Subcutaneous abdominal adipose tissue (tissue), 5 donors: ENCODE data around the gene MECR.
"Not testable (repeated sequence)": the region's sequence is repeated elsewhere in the genome, so short reads cannot be mapped to it uniquely, and the experiment has no call there.

ENCODE experiments used
- H3K27ac ChIP-seq: one replicate; pipeline ENCODE4 v1.7.0; 2013; ENCODE audit warnings: low read depth, mild to moderate bottlenecking, inconsistent platforms, low read length, moderate library complexity
- H3K27me3 ChIP-seq, 5 donors: one replicate each; pipeline ENCODE4 v1.7.0; 2013; ENCODE audit warnings: low read length in 5 of 5, inconsistent platforms in 1 of 5; ENCODE audit not compliant: control insufficient read depth in 5 of 5, insufficient read depth in 4 of 5
- H3K36me3 ChIP-seq, 5 donors: one replicate each; pipeline ENCODE4 v1.7.0; 2013; ENCODE audit warnings: low read length in 5 of 5; ENCODE audit not compliant: control insufficient read depth in 5 of 5, insufficient read depth in 5 of 5
- H3K4me1 ChIP-seq, 5 donors: one replicate each; pipeline ENCODE4 v1.7.0; 2013; ENCODE audit warnings: low read length in 5 of 5, mild to moderate bottlenecking in 3 of 5, moderate library complexity in 1 of 5; ENCODE audit not compliant: control insufficient read depth in 5 of 5, insufficient read depth in 5 of 5
- H3K4me3 ChIP-seq, 5 donors: one replicate each; pipeline ENCODE4 v1.7.0; 2013; ENCODE audit warnings: low read length in 5 of 5, low read depth in 1 of 5
- H3K9ac ChIP-seq, 5 donors: one replicate each; pipeline ENCODE4 v1.7.0; 2013; ENCODE audit warnings: low read length in 5 of 5, mild to moderate bottlenecking in 4 of 5, moderate library complexity in 3 of 5
- H3K9me3 ChIP-seq, 5 donors: one replicate each; pipeline ENCODE4 v1.7.0; 2013; ENCODE audit warnings: low read length in 5 of 5; ENCODE audit not compliant: control insufficient read depth in 5 of 5
- donor health status: healthy.
- donor health status: healthy.
- donor health status: healthy.
- donor health status: healthy.
- donor health status: healthy.

Gene MECR

GRCh38 chr1:29164588-29164987 lies 66.1 kb downstream of the MECR start:
- Histone ChIP-seq H3K4me1 (peaks cover 4 to 42% (median 36%) of the 10 kb centered on the region in 5 donors), H3K36me3 (peaks cover 22 to 45% (median 27%) of the 10 kb centered on the region in 5 donors), H3K9me3 (no peaks in the 10 kb centered on the region), H3K4me3 (no peak overlapping the region), H3K9ac (no peak overlapping the region), H3K27me3 (no peaks in the 10 kb centered on the region), H3K27ac (no peak overlapping the region)

GRCh38 chr1:29162476-29163138 lies 68.1 kb downstream of the MECR start:
- Histone ChIP-seq H3K4me3 (no peak overlapping the region), H3K4me1 (peaks cover 4 to 40% (median 33%) of the 10 kb centered on the region in 5 donors), H3K9me3 (no peaks in the 10 kb centered on the region), H3K9ac (no peak overlapping the region), H3K36me3 (peaks cover 29 to 60% (median 45%) of the 10 kb centered on the region in 5 donors), H3K27ac (no peak overlapping the region), H3K27me3 (no peaks in the 10 kb centered on the region)

- H3K36me3 ChIP-seq, result peaks cover 35 to 66% (median 48%) of the 10 kb centered on the region in 5 donors
- H3K27me3 ChIP-seq, result no peaks in the 10 kb centered on the region
- H3K9me3 ChIP-seq, result no peaks in the 10 kb centered on the region
- peak overlapping the region; percentile 2 for H3K27ac ChIP-seq
- H3K4me3 ChIP-seq, result no peak overlapping the region
- peaks cover 6 to 45% (median 31%) of the 10 kb centered on the region in 5 donors for H3K4me1 ChIP-seq
- H3K9ac ChIP-seq, result no peak overlapping the region
These were observed 68.7 kb downstream of the MECR start for GRCh38 chr1:29162025-29162424.

- Histone ChIP-seq H3K4me3 (no peak overlapping the region), H3K27me3 (no peaks in the 10 kb centered on the region), H3K9ac (no peak overlapping the region), H3K27ac (no peak overlapping the region), H3K36me3 (peaks cover 33 to 64% (median 56%) of the 10 kb centered on the region in 5 donors), H3K9me3 (no peaks in the 10 kb centered on the region), H3K4me1 (peaks cover 2 to 42% (median 21%) of the 10 kb centered on the region in 5 donors)
These were observed 71.0 kb downstream of the MECR start for GRCh38 chr1:29159773-29160172.

GRCh38 chr1:29157269-29157601 lies 73.5 kb downstream of the MECR start:
- H3K9me3 ChIP-seq, result no peaks in the 10 kb centered on the region
- H3K4me1 ChIP-seq, result peaks cover 2 to 36% (median 15%) of the 10 kb centered on the region in 5 donors
- peak overlapping the region; percentile 55 for H3K27ac ChIP-seq
- H3K27me3 ChIP-seq, result no peaks in the 10 kb centered on the region
- no peak overlapping the region for H3K4me3 ChIP-seq
- peaks cover 34 to 78% (median 71%) of the 10 kb centered on the region in 5 donors for H3K36me3 ChIP-seq
- no peak overlapping the region for H3K9ac ChIP-seq

GRCh38 chr1:29156543-29157268 lies 74.0 kb downstream of the MECR start:
- H3K36me3 ChIP-seq, result peaks cover 38 to 83% (median 76%) of the 10 kb centered on the region in 5 donors
- no peaks in the 10 kb centered on the region for H3K27me3 ChIP-seq
- no peak overlapping the region for H3K9ac ChIP-seq
- no peaks in the 10 kb centered on the region for H3K9me3 ChIP-seq
- peak overlapping the region; percentile 55 for H3K27ac ChIP-seq
- H3K4me3 ChIP-seq, result no peak overlapping the region
- peaks cover 2 to 31% (median 11%) of the 10 kb centered on the region in 5 donors for H3K4me1 ChIP-seq

GRCh38 chr1:29152046-29152805 lies 78.5 kb downstream of the MECR start:
- no peak overlapping the region for H3K4me3 ChIP-seq
- peaks cover under 1 to 14% (median 7%) of the 10 kb centered on the region in 5 donors for H3K4me1 ChIP-seq
- no peak overlapping the region for H3K9ac ChIP-seq
- peaks cover 35 to 97% (median 87%) of the 10 kb centered on the region in 5 donors for H3K36me3 ChIP-seq
- no peaks in the 10 kb centered on the region for H3K9me3 ChIP-seq
- no peak overlapping the region for H3K27ac ChIP-seq
- H3K27me3 ChIP-seq, result no peaks in the 10 kb centered on the region

- peaks cover 29 to 96% (median 87%) of the 10 kb centered on the region in 5 donors for H3K36me3 ChIP-seq
These were observed 80.4 kb downstream of the MECR start for GRCh38 chr1:29150346-29150745.

GRCh38 chr1:29148656-29149491 lies 81.9 kb downstream of the MECR start:
- H3K4me3 ChIP-seq, result no peak overlapping the region
- H3K4me1 ChIP-seq, result peaks cover 0 to 10% (median 8%) of the 10 kb centered on the region in 5 donors
- peaks cover 23 to 86% (median 77%) of the 10 kb centered on the region in 5 donors for H3K36me3 ChIP-seq
- no peak overlapping the region for H3K9ac ChIP-seq
- H3K27me3 ChIP-seq, result no peaks in the 10 kb centered on the region
- H3K27ac ChIP-seq, result no peak overlapping the region
- H3K9me3 ChIP-seq, result no peaks in the 10 kb centered on the region

More at GRCh38 chr1:29150346-29150745, 80.4 kb downstream of the MECR start:
- not testable (repeated sequence) for H3K27me3 ChIP-seq, H3K27ac ChIP-seq, H3K9me3 ChIP-seq, H3K4me3 ChIP-seq, H3K9ac ChIP-seq
- H3K4me1 ChIP-seq, result peaks cover 0 to 10% (median 8%) of the 10 kb centered on the region in 5 donors
